GM15510 (cell line): ENCODE data around the gene LOXL3.

Experiments
- POLR2A ChIP-seq: IDR thresholded peaks from 3 replicates; pipeline ENCODE4 v1.6.1; 2011; ENCODE audit warnings: borderline replicate concordance; ENCODE audit not compliant: insufficient read length; ENCODE audit errors: extremely low read depth

LOXL3 gene

DNA sequence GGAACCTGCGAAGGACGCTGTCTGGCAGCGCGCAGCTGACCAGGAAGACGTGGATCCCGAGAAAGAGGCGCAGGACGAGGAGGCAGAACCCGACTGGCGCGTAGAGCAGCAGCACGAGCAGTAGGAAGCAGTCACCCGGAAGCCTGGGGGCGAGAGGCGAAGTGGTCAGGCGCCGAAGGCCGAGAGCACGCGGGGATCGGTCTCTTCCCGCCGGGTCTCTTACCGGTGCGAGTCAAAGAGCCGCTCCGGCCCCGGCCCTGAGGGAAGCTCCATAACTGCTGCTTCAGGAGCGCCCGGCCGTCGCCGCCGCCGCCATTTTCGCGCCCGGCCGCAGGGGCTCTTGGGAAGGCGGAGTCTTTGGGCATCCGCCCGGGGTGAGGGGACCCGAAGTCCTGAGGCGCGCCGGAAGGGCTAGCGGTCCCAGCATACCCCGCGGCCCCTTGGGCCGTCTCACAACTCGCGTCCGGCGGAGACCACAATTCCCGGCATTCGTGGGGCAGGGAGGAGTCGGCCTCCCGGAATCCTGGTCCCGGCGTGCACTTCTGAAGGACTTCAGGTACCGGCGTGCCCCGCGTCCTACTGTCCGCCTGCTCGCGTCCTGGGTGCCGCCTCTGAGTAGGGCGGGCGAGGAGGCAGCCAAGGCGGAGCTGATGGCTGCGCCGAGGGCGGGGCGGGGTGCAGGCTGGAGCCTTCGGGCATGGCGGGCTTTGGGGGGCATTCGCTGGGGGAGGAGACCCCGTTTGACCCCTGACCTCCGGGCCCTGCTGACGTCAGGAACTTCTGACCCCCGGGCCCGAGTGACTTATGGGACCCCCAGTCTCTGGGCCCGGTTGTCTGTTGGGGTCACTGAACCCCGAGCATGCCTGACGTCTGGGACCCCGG, 24.1 kb downstream of the LOXL3 start, which contains the start of the genes AUP1 and HTRA2:
Gene AUP1, minus strand, starts transcription at position 350 of the 882 bp plus-strand sequence. Its CDS starts 77 bp downstream, at position 273.
Gene HTRA2, plus strand, starts transcription at position 577 of the 882 bp plus-strand sequence. Its CDS starts 74 bp downstream, at position 651.
- peak; percentile 95 for TF ChIP-seq POLR2A

DNA sequence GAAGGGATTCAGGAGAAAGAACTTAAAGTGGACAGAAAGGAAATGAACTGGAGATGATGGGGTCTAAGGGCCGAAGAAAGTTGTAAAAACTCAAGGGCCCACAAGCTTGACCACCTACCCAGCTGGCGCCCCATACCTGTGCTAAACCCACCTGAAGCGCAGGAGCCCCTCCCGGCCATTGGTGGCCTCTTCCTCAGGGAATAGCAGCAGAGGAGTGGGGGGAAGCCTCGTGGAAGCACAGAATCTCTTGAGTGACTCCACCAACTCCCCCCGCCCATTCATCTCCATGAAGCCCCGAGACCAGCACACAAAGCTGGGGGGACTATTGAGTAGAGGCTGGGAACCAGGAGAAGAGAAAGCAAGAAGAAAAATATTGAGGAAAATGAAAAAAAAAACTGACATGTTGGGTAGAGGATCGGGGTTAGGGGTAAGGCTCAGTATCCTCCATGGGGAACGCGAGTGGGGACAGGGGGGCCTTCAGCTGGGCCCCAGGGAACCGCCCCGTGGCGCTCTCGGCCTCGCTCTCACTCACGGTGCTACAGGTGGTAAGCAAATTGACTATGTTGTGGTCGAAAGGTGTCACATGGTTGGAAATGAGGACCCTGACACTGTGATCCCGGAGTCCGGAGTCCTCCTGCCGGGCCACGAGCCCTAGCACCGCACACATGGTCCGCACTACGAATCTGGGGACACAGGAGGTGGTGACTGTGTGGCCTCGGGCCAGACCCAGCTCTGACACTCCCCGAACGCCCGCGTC, 25.0 kb downstream of the LOXL3 start:
- no peak for TF ChIP-seq POLR2A

DNA sequence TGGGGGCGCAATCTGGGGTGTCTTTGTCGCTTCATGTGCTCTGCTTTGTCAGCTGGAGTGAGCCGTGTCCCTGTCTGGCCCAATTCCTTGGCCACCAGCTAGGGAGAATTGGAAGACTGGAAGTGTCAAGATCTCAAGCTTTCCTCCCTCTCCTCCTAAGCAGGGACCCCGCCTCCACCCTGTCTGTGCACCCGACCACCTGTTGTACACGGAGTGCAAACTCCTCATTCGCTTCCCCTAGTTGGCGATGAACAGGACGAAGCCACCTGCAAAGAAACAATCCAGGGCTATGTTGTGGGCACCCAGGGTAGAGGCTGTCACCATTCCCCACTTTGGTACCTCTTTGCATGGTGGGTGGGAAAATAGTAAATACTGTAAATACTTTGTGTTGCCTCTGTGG, 26.0 kb downstream of the LOXL3 start:
- TF ChIP-seq POLR2A, result no peak

DNA sequence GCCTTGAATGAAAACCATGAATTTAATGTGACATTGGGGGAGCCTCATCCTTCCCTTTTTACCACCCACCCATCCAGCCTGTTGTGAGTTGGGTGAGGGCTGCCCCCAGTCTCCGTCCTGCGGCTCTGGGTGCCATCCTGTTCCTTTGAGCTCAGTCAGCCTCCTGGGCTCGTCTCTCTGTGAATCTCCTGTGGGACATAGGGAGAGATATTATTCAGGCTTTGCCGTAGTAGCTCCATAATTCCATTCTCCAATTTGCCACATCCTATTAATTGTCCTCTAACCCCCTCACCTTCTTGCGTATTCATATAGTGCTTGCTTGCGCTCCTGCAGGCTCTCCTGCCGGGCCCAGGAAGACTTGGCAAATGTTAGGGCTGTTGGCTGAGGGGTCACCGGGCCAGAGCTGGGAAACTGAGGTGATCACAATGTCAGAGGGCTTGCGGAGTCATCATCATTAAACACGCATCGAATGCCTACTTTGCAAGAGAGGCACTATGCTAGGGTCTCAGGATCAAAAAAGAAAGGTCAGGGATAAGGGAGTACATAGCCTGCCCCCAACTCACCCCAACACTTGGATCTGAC, 27.0 kb downstream of the LOXL3 start:
- no peak for TF ChIP-seq POLR2A

DNA sequence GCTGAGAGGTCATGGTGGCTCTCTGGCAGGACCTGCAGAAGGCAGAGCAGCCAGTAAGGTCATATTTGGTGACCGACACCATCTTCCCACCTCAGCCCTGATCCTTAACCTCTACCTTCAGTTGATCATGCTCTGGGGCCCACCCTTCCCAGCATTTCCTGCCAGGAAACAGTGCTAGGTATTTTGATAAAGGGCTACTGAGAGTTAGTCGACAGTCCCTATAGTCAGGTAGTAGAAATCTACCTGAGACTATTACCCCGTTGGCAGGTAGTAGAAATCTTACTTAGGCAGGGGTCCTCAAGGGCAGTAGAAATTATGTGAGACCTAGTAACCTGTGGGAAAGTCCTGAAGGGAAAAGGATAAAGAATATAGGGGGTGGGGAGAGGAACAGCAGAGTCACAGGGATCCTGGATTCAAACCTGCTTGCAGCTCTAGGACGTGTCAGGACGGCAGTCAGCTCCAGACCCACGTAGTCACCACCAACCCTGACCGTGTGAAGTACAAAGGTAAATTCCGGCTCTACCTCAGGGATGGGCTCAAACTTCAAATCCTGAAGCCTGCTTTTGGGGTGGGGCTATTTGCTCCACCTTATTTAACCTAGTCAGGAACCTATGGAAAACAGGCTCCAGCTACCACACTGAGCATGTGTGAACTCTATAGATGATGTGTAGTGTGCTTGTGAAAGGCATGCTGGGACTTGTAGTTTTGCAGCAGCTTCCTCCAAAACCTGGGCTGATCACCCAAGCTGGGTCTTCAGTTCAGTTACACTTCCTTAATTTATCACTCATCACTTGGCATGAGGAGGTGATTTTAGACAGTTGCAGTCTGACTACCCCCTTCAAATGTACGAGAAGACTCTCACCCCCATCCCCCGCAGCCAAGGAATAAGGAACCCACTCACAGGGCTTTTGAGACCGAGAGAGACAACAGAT, 27.8 kb downstream of the LOXL3 start, which contains the start of gene DQX1:
Gene DQX1, minus strand, starts transcription at position 515 of the 932 bp plus-strand sequence. Its CDS starts 502 bp downstream, at position 13.
- no peak for TF ChIP-seq POLR2A

DNA sequence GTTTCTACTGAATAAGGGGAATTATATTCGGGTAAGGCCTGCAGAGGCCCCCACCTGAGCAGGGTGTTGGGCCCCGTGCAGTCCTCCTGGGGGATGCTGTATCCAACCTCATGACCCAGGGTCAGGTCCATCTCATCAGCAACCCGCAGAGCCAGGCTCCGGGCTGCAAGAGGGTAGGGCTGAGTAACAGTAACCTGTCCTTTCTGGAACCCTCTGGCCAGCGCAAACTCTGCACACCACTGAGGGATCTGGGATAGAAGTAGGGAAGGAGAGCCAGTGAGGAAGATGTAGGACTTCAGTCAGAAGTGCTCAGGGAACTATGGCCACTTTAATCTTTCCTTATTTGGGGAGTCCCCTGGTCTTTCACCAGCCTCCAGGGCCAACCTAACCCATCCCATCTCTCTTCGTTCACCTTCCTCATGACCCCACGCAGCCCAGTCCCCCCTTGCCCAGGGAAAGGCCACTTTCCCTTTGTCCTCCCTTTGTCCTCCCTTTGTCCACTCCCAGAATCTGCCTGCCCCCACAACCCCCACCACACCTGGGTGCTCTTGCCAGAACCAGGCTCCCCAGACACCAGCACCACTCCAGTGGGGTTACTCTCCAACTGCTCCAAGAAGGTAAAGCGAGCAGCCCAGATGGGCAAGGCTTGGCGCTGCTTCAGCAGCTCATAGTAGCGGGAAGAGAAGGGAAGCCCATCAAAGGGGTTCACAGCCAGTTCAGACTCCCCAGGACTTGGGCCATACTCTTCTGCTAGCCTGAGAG, 28.6 kb downstream of the LOXL3 start:
- no peak for TF ChIP-seq POLR2A

DNA sequence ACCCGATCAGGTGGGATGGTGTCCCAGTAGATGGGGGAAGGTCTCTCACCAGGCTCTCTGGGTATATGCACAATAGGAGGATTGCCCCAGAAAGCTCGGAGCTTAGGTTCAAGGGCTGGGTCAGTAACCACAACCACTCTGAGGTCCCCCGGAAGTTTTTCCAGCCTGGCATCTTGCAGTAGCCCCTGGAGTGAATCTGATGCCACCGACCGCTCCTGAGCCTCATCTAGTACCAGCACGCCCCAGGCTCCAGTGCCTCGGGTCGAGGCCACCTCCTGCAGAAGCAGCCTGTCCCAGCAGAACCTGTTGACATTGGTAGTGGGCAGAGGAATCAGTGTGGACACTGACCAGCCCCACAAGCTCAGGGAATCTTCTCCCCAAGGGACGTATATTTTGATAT, 29.7 kb downstream of the LOXL3 start:
- no peak for TF ChIP-seq POLR2A

DNA sequence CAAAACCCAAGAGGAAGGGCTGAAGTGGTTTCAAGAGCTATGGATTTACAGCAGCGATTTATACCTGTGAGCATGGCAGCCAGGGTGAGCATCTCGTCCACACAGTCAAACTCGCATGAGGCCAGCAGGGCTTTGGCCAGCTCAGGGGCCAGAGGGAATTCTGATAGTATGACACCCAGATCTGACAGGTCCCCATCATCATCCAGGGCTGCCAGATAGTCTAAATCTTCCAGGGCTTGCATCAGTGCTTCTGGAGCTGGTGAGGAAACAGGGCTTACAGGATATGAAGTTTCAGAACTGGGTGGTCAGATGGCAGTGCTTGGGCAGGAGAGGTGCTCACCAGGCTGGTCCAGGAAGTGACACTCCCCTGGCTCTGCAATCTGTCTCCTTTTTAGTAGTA, 31.2 kb downstream of the LOXL3 start:
- TF ChIP-seq POLR2A, result no peak

DNA sequence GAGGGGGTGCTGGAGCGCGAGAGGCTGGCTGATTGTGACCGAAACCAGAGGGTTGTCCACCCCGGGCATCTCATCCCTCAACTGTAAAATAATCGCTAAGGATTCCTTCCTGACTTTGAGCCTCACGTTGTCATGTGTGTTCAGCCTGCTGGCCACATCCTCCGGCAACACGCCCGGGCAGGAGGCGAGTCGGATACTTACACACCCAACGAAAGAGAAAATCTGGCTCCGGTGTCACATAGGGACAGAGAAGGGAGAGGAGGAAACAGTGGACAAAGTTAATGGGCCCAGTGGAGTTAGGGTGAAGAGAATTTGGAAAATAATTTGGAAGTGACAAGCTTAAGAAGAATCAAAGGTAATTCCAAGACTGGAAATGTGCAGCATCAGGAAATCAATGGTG, 37.1 kb downstream of the LOXL3 start:
- no peak for TF ChIP-seq POLR2A

DNA sequence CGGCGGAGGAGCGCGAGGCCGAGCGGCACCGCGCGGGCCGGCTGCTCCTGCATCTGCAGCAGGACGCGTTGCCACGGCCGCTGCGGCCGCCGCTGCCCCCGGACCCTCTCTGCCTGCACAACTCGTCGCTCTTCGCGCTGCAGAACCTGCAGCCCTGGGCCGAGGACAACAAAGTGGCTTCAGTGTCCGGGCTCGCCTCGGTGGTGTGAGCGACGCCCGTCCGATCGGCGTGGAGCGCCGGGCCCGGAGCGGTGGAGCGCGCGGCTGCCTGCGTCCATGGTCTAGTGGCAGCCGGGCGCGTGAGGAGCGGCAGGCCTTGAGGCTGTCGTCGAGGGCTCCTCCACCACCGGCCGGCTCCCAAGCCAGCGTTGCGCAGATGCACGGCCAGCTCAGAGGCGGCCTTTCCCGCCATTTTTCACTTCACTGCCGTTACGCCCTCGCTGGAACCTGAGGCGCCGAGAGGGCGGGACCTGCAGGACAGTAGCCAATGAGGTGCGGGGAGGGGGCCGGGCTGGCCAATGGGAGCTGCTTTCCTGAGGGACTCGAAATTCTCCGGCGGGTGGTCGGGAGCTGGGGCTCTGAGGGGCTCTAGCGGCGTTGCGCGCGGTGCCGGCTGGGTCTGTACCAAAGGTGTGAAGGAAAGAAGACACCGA, 37.6 kb downstream of the LOXL3 start:
- TF ChIP-seq POLR2A, result no peak

DNA sequence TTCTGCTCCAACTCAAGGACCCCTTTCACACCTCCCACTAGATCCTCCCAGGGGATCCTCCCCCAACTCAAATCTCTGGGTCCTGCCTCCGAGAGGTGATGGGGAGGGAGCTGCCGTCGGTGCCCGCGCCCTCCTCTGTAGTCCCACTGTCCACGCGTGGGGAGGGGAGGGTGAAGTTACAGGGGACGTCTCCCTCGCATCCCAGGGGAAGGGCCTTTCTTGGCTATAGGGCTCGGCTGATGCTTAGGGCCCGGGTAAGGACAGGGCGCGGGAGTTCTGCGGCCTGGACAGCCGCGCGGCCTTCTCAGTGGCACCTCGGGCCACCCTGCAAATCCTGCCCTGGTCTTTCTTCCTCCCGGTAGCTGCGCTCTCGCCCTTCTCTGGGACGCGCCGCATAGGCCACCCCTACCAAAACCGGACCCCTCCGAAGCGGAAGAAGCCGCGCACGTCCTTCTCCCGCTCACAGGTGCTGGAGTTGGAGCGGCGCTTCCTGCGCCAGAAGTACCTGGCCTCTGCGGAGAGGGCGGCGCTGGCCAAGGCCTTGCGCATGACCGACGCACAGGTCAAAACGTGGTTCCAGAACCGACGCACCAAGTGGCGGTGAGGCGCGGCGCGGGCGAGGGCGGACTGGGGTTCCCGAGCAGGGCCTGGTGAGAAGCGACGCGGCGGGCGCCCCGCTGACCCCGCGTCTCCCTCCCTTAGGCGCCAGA, 38.3 kb downstream of the LOXL3 start:
- no peak for TF ChIP-seq POLR2A
